Subcutaneous adipose tissue (tissue), 4 donors: ENCODE measurements around the gene LRIG2. TPM values are rescaled to one million over a fixed set of nuclear protein-coding genes. Genes with fewer than 3 reads are reported as not detected.

ENCODE experiments used
- total RNA-seq, 4 donors: library from RNA; depleted of rRNA; stranded (reverse); fragments of >200 nt; gene quantifications; one replicate each; pipeline ENCODE4 v1.1.0, GENCODE V29; 2016
- TF ChIP-seq, protein P1 (sequence below): fragments of 450-650 bp; IDR thresholded peaks from one replicate; pipeline ENCODE4 v1.5.1; 2016; ENCODE audit warnings: low read depth, mild to moderate bottlenecking, control low read depth, antibody characterized with exemption, moderate library complexity

Gene LRIG2
- total RNA-seq, 4 donors from 2014 or later = 16.6 to 26.6 (median 21.6) TPM

GRCh38 chr1:113040041-113040440 is 33.0 kb upstream of the LRIG2 start:
- TF ChIP-seq, protein P1, sequence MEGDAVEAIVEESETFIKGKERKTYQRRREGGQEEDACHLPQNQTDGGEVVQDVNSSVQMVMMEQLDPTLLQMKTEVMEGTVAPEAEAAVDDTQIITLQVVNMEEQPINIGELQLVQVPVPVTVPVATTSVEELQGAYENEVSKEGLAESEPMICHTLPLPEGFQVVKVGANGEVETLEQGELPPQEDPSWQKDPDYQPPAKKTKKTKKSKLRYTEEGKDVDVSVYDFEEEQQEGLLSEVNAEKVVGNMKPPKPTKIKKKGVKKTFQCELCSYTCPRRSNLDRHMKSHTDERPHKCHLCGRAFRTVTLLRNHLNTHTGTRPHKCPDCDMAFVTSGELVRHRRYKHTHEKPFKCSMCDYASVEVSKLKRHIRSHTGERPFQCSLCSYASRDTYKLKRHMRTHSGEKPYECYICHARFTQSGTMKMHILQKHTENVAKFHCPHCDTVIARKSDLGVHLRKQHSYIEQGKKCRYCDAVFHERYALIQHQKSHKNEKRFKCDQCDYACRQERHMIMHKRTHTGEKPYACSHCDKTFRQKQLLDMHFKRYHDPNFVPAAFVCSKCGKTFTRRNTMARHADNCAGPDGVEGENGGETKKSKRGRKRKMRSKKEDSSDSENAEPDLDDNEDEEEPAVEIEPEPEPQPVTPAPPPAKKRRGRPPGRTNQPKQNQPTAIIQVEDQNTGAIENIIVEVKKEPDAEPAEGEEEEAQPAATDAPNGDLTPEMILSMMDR = no peak

DNA sequence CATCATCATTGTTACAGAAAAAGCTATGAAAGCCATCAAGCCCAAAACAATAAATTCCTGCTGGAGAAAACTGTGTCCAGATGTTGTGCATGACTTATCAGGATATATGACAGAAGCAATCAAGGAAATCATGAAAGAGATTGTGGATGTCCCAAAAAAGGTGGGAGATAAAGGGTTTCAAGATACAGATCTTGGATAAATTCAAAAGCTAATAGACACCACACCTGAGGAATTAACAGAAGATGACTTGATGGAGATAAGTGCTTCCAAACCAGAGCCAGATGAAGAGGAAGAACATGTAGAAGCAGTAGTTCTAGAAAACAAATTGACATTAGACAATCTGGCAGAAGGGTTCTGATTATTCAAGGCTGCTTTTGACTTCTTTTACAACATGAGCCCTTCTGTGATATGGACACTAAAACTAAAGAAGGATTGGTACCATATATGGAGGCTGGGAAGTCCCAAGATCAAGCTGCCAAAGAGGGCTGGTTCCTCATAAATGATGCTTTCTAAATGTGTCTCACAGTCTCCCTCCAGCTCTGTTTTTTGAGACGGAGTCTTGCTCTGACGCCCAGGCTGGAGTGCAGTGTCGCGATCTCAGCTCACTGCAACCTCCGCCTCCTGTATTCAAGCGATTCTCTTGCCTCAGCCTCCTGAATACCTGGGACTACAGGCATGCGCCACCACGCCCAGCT is 32.1 kb upstream of the LRIG2 start:
- TF ChIP-seq, protein P1 = no peak

DNA sequence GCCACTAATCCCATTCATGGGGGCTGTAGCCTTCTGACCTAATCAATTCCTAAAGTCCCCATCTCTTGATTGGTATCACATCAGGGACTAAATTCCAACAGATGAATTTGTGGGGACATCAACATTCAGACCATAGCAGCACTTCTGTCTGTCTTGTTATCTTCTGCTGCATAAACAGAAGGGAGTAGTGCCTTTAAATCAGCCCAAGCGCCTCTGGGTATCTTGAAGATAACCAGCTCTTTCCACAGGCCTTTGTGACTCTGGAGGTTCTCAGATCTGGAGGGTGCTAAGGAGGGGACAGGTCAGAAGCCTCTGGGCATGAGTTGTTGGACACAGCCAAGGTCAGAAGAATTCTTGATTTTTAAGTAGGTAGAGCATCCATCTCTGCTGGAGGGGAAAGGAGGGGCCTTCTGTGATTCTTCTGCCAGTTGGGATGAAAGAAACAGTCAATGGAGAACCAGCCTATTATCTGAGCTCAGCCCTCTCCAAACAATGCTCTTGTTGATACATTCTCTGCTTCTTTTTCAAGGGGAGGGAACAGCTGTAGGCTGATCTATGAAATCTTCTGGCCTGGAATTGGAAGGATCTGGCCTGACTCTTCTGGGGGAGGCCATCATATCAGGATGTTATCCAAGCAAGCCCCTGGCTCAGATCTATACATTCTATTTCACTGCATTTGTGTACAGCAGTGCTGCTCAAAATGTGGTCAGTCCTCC is 31.3 kb upstream of the LRIG2 start:
- TF ChIP-seq, protein P1 = no peak

DNA sequence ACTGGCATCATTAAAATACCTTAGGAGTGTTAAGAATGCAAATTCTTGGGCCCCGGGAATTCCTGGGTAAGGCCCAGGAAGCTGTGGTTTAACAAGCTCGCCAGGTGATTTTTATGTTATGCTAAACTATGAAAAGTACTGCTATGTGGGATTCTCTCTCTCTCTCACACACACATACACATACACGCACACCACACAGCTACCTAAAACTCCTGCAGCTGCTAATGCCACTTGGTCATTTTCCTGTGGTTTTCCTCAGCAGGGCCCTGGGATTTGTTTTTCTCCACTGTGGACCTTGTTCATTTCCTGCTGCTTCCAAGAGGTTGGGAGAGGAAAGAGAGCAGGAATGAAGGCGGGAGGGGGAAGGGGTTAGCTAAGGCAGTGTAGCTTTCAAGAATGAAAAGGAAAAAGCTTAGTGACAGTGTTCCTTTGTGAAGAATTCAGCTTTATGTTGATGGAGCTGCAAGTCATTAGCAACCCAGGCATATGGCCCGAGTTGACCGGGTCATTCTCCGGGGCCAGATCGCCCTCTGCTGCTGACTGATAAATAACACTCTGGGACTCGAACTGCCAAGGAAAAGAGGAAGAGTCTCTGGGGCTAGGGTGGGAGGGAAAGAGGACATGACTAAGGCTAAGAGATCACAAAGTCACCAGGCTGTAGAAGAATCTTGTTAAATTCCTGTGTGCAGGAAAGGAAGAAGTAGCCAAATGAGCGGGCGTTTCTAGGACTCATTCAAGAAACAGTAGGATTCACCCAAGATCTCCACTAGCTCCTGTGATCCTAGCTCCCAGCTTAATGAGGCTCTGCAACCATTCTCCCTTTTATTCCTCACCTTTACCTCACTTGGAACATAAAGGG is 30.5 kb upstream of the LRIG2 start:
- TF ChIP-seq, protein P1 = no peak

GRCh38 chr1:113046569-113046968 is 26.4 kb upstream of the LRIG2 start:
- TF ChIP-seq, protein P1 = no peak

DNA sequence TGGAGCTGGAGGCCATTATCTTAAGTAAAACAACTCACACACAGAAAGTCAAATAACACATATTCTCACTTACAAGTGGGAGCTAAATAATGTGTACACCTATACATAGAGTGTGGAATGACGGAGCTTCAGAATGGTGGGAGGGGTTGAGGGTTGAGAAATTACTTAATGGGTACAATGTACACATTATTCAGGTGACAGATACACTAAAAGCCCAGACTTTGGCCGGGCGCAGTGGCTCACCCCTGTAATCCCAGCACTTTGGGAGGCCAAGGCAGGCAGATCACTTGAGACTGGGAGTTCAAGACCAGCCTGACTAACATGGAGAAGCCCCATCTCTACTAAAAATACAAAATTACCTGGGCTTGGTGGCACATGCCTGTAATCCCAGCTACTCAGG is 24.9 kb upstream of the LRIG2 start:
- TF ChIP-seq, protein P1 = no peak
